Activated CD8-positive, alpha-beta memory T cell treated with anti-CD3 and anti-CD28 coated beads for 48 hours (primary cell): ENCODE data around the gene STXBP6.

ENCODE experiments used
- DNase-seq, 3 experiments: peaks; one replicate each; pipeline ENCODE4 v3.0.0-alpha.2; 2020; ENCODE audit warnings: low read depth in 2 of 3, low spot score in 2 of 3

The STXBP6 gene

DNA sequence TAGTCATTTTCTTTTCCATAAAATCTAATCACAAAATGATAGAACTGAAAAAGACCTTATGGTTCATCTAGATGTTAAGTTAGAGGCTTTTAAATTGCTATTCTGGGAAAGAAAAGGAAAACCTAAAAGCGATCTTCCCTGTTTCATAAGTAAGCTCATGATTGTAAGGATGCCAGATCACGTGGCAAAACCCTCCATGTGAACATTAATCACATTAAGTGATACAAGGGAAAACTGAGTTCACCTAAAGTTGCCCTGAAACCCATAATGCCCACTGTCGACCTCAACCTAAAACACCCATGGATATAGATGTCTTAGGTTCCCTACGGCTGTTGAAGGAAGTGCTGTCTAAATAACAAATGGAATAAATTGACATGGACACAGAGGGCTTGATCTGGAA is 3.0 kb upstream of the STXBP6 start:
- no peak for DNase-seq

DNA sequence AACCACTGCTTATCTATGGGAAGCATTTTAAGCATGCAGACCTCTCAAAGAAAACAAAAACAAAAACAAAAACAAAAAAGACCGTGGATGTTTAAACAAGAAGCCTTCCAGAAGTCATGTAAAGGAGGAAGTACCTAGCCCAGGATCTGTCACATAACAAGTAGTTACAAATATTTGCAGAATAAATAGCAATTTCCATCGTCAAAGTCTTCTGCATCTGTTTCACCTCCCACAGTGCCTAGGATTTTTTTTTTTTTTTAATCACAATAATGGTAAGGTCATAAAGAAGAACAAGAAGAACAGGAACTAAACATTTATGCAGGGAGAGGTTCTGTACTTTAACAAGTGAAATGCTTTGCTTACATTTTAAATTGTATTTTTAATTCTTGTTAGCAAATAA is 2.4 kb upstream of the STXBP6 start:
- no peak for DNase-seq

DNA sequence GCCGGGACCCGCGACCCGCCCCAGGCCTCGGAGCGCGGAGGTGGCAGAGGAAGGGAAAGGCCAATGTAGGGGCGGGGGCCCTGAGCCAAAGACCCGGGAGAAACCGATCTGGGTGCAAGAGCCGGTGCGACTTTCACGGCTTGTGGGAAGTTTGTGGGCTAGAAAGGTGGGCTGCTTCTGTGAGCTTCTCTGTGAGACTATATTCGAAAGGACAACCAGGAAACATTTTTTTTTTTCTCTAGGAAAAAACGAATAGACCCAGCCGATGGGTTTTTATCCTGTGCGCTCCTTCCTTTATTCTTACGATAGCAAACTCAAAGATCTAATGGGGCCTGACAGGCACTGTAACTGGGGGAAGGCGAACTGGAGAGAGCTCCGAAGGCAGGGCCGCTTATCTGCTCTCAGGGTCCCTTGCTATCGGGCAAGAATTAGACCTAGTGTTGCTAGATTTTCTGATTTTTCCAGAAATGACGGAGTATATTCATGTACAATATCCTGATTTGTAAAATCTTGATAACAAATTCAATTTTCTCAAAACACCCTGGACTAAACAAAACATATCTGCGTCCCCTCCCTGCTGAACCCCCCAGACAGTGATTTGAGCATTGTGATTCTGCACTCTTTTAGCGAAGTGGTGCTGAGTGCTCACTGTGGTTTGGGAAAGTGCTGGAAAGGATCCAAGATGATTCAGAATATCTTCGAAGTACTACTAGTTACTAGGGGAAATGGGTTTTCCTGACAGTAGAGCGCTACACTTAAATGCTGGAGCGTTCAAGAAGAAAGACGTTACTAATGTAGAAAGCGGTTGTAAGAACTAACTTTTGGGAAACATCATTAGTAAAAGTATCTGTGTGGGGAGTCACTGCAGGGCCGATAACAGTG is 563 bp upstream of the STXBP6 start:
- no peak for DNase-seq

DNA sequence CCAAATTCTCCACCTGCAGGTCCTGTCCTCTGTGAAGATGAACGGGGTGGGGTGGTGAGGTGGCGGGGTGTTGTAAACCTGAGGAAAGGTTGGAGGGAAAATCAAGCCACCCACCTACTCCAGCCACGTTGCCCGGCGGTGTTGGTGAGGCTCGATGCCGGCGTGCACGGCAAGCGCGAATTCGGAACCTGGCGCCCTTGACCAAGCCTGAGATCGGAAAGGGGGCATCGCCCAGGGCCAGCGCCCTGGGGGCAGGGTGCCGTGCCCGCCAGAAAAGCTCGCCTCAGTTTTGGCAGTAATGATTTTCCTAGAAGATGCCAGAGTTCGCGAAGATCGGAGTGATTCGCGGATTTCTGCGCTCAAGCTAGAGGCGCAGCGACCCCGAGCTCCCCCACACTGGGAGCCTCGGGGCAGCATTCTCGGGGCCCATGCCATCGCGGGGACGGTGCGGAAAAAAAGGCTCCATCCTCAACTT is 817 bp downstream of the STXBP6 start:
- DNase-seq: no peak

DNA sequence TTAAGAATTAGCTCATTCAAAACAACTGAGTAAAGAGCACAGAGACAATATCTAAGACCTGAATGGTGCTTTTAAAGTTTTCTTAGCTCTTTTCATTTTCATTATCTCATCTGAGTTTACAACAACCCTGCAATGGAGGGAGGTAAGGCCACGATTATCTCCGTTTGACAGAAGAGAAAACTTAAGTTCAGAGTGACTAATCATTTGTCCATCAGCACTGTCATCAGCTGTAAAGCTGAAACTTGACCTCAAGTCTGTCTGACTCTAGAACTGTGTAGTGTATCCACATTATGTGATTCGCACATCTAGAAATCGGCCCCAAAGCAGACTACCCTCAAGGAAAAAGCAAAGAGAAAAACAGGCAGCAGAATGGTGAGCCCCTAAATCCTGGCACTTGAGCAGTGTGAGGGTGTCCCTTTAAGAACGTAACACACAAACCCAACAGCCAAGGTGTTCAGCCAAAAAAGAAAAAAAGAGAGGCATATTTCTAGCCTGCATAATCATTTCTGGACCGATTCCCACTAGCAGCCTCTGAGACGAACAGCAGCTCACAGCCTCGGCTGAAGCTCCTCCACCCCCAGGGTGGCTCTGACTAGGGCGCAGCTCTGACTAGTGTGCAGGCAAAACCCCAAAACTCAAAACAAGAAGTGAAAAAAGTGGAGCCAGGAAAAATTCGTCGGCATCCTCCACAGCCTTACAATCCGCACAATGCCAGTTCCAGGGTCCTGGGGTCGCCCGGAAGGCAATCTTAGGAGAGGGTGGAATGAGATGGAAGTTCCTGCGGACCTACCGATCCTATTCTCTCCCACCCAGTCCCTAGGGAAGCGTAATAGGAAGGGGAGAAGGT is 1.6 kb downstream of the STXBP6 start:
- DNase-seq: no peak

DNA sequence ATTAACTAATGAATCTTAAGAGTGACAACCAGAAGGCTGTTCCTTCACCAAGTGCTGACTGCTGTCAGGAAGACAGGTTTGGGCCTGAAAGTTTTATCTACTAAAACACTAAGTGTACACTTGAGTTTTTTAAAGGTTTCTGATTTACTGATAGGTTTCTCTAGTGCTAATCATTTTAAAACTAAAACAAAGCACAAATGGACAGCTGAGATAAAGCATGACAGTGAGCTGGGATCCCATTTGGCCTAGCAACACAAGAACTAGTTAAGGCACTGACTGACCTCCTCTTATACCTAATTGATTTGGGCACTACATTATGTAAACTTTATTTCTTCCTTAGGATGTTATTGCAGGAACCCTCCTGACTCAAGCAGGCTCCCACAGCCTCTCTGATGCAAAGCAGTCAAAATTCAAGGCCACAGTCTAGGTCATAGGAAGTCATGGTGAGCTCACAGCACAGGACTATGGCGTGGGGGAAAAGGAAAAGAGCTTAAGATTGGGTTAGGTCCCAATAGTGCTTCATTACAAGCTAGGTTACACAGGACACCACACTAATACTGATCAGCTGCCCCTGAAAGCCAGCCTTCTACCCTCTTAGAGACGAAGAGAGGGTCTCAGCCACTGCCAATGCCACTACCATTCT is 3.5 kb downstream of the STXBP6 start:
- no peak for DNase-seq

DNA sequence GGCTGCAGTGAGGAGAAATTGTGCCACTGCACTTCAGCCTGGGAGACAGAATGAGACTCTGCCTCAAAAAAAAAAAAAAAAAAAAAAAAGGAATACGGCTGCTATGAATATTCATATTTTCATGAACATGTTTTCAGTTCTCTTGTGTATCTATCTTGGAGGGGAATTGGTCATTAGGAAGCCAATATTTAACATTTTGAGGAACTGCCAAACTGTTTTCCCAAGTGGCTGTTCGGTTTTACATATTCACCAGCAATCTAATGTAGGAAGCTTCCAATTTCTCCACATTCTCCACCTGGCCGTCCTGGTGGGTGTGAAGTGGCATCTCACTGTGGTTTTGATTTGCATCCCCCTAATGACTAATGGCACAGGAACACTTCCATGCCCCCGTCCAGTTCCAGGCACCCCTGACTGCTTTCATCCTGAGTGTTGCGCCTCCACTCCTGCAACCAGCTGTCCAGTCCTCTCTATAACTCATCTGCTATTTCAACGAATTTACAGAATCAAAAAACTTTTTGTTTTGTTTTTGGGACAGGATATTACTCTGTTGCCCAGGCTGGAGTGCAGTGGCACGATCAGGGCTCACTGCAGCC is 5.7 kb downstream of the STXBP6 start:
- no peak for DNase-seq

DNA sequence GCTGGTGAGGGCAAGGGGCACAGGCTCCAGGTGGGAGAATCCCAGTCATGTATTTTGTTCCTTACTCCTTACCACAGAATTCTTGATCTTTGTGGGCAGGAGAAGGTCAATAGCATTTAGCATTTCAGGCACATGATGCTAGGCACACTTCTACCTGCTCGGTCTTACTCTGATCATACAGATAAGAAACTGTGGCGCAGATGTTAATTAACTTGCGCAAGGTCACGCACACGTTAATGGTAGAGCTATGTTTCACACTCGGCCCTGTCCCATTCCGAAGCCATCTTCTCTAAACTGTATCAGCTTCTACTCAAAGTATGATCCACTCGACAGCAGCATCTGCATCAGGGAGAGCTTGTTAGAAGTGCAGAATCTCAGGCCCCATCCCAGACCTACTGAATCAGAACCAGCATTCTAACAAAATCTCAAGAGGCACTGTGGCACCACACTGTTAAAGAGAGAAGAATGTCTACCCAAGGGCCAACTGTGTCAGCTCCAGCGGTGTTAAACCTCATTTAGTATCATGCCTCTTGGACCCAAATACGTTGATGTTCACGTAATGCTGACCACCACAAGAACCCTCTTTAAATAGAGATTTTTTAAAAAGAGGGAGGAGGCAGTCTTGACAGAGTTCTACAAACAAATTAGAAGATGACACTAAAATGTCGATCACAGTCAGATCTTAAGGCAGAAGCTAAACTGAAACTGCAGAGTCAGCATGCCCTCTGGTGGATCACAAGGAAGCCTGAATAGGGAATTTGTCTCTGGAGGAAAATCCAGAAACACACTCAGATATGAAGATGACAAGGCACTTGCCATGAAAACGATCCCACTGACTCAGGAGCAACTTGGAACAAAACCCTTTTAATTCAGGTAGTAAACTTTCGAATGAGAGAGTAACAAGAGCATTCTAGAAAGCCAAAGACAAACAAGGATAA is 7.3 kb downstream of the STXBP6 start:
- no peak for DNase-seq

DNA sequence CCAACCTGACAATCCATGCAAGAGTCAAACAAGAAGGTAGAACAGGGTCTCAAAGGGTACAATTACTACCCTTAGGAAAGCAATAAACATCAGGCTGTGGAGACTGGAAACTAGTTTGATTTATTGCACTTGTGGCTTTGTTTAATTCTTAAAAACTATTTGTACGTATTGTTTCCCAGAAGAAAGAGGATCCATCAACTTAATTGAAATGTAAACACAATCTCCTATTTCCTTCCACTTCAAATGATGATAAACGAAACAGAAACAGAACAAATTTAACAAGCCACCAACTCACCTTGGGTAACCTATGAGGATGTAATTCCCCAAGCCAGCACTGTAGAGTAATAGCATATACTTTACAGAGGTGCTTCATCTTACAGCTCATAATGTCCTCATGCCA is 8.0 kb downstream of the STXBP6 start:
- no peak for DNase-seq

DNA sequence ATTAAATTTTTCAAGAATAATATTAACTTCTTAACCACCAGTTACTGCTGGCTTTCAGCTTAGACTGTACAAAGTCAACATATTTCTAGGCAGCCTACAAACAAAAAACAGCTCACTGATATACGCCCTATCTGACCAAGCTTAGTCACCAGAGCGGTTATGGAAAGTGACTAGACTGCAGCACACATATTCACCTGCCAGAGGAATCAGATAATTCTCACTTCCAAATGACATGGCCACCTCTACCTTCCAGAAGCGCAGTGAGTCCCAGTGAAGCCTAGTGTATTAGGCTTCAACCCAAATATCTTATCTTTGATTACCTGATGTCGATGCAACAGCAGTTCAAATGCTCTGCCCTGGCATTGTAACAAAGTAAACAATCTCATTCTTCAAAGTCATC is 8.5 kb downstream of the STXBP6 start:
- DNase-seq: no peak

DNA sequence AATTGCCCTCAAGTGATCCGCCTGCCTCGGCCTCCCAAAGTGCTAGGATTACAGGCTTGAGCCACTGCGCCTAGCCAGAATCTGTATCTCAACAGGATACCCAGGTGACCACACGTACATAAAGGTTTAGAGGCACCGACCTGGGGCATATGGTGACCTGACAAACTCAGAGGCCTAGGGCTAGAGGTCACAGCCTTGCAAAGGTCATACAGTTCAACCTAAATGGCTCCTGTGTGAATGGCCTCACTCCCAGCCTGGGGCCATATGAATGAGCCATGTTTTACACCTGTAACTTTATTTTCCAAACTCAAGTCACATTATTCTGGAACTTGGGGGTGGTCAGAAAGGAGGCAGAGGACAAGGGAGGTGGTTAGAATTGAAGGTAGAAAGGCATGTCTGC is 10.0 kb downstream of the STXBP6 start:
- no peak for DNase-seq

DNA sequence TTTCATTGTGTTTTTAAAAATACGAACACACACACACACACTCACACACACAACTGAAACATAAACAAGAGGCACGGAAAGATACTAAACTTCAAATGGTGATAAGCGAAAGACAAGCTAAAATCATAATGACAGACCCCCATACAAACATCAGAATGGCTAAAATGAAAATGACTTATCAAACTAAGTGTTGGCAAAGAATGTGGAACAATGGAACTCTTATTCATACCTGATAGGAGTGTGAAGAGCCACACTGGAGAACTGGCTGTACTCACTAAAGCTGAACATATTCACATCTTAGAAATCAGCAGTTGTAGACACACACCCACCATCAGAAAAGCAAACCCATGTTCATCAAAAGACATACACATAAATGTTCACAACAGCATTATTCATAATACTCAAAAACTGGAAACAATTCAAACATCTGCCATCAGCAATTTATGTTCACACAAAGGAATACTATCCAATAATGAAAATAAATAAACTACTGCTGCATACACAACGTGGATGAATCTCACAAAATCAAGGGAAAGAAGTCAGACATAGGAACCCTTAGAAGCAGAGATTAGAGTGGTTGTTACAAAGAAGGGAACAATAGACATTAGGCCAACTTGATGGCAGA is 11.8 kb downstream of the STXBP6 start:
- DNase-seq: no peak

DNA sequence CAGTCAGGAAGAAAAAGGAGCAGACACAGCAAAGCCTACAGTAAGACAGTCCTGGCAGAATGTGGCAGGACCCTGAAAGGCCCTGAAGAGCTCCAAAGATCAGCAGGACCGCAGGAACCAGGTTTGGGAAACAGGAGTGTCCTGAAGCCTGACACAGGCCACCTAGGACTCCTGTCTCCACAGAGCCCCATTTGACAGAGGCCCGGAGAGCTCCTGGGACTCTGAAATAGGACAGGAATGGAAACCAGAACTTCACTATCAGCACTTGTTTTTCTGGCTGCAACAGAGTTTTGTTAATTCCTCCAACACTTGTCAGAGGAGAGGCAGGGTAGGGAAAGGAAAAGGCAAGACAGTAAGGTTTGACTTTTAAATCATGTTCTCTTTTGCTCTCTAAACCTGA is 12.9 kb downstream of the STXBP6 start:
- no peak for DNase-seq

DNA sequence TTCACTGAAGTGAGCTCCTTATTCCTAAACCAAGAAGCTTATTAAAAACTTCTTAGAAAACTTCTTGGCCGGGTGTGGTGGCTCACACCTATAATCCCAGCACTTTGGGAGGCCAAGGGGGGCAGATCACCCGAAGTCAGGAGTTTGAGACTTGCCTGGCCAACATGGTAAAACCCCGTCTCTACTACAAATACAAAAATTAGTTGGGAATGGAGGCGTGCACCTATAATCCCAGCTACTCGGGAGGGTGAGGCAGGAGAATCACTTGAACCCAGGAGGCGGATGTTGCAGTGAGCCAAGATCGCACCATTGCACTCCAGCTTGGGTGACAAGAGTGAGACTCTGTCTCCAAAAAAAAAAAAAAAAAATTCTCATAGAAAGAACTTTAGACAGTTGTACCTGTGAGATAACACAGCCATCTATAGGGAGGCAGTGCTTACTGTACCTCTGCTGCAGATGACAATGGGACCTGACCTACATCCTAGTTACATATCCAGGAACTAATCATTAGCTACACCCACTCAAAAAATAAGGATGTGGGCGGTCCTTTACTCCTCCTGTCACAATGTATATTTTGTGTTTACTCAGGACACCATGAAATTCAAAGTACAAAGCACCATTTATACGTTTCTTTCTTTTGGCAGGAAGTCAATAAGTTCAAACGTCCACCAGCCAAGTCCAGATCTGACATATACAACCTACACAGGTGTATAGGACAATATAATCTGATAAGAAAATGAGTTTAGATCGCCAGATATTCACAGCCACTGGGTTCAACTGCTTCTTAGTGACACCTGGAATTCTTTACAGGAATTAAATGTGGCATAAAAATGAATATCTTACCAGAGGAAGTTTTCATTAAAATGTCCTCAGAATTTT is 14.9 kb downstream of the STXBP6 start:
- no peak for DNase-seq

DNA sequence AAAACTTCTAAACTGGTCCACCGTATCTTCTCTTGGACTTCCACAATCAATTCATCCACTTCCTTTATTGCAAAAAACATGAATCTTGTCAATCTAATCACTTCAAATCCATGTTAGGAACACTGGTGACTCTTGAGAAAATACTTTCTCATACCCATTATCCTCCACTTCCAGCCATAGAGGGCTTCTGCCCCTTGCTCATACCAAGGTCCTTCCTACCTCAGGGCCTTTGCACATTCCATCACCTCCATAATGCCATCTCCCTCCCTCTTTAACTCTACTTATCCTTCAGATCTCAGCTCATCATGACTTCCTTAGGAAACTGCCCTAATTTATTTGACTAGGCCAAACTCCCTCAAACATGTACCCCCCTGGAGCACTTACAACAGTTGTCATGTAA is 16.6 kb downstream of the STXBP6 start:
- no peak for DNase-seq

DNA sequence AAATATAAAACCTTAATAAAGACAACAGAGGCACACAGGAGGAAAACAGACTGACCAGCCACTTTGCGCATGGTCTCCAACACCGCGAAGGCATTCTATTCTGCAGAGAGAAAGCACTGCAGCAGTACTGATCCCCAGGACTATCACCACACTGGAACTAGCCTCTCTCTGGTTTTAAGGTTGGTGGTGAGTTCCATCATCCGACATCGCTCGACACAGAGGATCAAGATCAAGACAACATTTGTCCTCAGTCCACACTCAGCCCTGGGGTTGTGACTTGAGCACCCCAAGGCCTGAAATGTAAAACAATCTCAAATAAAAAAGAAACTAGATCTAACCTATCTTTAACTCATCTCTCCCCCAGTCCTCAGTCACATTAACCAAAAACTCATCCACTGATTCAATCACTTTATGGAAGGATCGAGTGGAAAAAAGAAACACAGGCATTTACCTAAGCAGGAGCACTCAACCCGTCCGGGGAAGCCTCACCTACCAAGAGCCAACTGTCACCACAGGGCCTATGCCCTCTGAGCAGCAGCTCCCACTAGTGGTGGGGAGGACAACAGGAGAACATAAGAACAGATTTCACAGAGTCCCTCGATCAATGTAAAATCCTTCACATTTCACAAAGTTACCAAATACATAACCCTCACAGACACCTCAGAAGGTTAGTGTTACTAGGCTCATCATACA is 17.7 kb downstream of the STXBP6 start:
- DNase-seq: no peak

DNA sequence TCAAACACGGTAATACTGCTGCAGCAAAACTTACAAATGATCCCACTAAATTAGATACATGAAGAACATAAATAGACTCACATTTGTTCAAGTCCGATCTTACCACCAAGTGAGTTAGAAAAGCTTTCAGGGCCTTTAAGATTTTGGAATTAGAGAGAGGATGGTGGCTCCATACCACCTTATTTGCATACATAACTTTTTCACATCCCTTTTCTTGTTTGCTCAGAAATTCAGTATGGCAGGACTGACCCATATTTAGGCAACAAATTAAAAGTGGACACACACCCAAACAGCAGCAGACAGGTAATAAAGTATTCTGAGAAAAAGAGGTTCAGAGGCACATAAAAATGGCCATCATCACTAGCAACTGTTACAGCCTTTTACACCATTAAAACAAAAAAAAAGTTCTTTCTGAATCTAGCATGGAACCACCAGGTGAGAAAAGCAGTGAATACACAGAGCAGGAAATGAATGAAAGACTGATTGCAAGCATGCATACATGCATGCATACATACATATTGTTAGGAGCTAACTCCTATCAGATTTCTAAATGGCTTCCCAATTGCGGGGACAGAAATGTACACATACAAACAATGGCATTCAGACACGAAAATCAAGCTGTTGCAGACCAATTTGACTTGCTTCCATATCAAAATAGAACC is 23.3 kb downstream of the STXBP6 start:
- DNase-seq: no peak

DNA sequence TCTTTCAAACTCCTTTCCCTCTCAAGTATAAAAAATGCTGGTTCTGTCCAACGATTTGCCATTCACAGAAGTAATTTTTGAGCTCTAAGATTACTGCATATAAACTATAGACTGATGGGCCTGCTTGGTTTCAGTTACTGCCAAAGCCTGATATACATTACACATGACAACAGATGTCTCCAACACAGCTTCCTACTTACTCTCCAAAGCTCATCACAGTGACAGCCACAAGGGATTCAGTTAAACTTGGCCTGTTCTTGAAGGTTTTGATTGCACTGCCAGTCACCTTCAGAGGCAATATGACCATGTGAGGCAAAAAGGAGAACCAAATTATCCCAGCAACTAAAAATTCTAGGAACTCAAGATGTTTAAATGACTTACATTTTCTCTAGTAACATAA is 30.1 kb downstream of the STXBP6 start:
- DNase-seq: no peak
